ENCODE measurements around the gene NYAP1. TPM values are rescaled to one million over a fixed set of nuclear protein-coding genes. Genes with fewer than 3 reads are reported as not detected.

NYAP1 gene
- total RNA-seq, 2 experiments from 2014 or later: 0.66 to 0.75 TPM

DNA sequence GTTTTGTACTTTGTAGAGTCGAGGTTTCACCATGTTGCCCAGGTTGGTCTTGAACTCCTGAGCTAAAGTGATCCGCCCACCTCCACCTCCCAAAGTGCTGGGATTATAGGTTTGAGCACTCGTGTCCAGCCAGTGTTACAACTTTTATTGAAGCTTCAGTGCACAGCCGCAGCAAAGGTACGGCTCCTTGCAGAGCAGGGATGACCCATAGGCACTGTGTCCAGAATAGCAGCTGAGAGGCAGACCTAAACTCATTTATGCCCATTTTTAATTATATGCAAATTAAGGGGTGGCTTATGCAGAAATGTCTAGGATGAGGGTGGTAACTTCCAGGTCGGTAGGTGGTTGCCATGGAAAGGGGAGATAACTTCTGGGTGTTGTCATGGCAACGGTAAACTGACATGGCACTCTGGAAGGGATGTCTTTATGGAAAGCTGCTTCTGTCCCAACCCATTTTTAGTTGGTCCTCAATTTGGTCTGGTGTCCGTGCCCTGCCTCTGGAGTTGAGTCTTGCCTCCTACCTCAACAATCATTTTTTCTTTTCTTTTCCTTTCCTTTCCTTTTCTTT lies 22.7 kb downstream of the NYAP1 start:
- ChIA-PET CTCF (interaction anchor here (1.3 kb wide), 1 partner anchor 54 kb away, joined by 4 read pairs; no protein-coding TSS in a partner anchor), POLR2A (interaction anchor here (1.2 kb wide), 1 partner anchor 10 kb away, joined by 4 read pairs; no protein-coding TSS in a partner anchor)
- ATAC-seq (ENCODE audit: poor library complexity) (no peak), DNase-seq (no peak)
- Histone ChIP-seq H3K36me3 (ENCODE audit: insufficient read depth, low read length) (no peaks in the 10 kb centered on the region), H3K4me1 (ENCODE audit: insufficient read depth, low read length) (no peaks in the 10 kb centered on the region), H3K27me3 (ENCODE audit: control insufficient read depth in 1 of 2, insufficient read depth in 2 of 2, low read length in 2 of 2) (no peaks in the 10 kb centered on the region), H3K27ac (ENCODE audit: low read depth in 1 of 2, low read length in 2 of 2) (no peak overlapping the region), H3K9me3 (ENCODE audit: control insufficient read depth in 1 of 2, insufficient read depth in 1 of 2, low read length in 2 of 2) (no peaks in the 10 kb centered on the region), H3K4me3 (ENCODE audit: low read length) (no peak overlapping the region)
- Mint-ChIP-seq H3K4me1 (ENCODE audit: low read depth) (no peaks in the 10 kb centered on the region), H3K27ac (no peak overlapping the region), H3K27me3 (no peaks in the 10 kb centered on the region), H3K4me3 (no peak overlapping the region), H3K36me3 (ENCODE audit: low read depth) (no peaks in the 10 kb centered on the region), H3K9me3 (no peaks in the 10 kb centered on the region)
- intact Hi-C loops (cut with DNase I, micrococcal nuclease): no loop called here
- TF ChIP-seq, protein P1, sequence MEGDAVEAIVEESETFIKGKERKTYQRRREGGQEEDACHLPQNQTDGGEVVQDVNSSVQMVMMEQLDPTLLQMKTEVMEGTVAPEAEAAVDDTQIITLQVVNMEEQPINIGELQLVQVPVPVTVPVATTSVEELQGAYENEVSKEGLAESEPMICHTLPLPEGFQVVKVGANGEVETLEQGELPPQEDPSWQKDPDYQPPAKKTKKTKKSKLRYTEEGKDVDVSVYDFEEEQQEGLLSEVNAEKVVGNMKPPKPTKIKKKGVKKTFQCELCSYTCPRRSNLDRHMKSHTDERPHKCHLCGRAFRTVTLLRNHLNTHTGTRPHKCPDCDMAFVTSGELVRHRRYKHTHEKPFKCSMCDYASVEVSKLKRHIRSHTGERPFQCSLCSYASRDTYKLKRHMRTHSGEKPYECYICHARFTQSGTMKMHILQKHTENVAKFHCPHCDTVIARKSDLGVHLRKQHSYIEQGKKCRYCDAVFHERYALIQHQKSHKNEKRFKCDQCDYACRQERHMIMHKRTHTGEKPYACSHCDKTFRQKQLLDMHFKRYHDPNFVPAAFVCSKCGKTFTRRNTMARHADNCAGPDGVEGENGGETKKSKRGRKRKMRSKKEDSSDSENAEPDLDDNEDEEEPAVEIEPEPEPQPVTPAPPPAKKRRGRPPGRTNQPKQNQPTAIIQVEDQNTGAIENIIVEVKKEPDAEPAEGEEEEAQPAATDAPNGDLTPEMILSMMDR (IDR thresholded peaks at IDR 0.05): no peak

DNA sequence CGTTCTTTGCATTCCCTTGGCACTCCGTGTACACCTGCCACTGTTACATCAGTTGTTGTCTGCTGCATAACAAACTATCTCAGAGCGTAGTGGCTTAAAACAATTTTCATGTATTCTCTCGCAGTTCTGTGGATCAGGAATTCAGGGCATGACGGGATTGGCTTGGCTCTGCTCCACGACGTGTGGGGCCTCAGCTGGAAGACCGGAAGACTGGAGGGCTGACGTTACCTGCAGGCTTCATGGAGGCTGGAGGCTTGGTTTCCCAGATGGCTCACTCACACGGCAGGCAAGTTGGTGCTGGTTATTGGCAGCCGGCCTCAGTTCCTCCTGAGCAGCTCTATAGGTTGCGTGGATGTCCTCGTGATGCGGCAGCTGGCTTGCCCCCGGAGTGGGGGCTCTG lies 25.5 kb downstream of the NYAP1 start:
- intact Hi-C loops (cut with DNase I, micrococcal nuclease): no loop called here
- Mint-ChIP-seq H3K4me1 (ENCODE audit: low read depth) (peaks cover 8% of the 10 kb centered on the region), H3K36me3 (ENCODE audit: low read depth) (no peaks in the 10 kb centered on the region), H3K9me3 (no peaks in the 10 kb centered on the region), H3K4me3 (no peak overlapping the region), H3K27ac (no peak overlapping the region), H3K27me3 (no peaks in the 10 kb centered on the region)
- Histone ChIP-seq H3K27ac (ENCODE audit: low read depth in 1 of 2, low read length in 2 of 2) (no peak overlapping the region), H3K36me3 (ENCODE audit: insufficient read depth, low read length) (no peaks in the 10 kb centered on the region), H3K4me3 (ENCODE audit: low read length) (no peak overlapping the region), H3K4me1 (ENCODE audit: insufficient read depth, low read length) (no peaks in the 10 kb centered on the region), H3K9me3 (ENCODE audit: control insufficient read depth in 1 of 2, insufficient read depth in 1 of 2, low read length in 2 of 2) (no peaks in the 10 kb centered on the region), H3K27me3 (ENCODE audit: control insufficient read depth in 1 of 2, insufficient read depth in 2 of 2, low read length in 2 of 2) (no peaks in the 10 kb centered on the region)
- no peak for DNase-seq
- TF ChIP-seq, protein P1 (IDR thresholded peaks at IDR 0.05): no peak
- ChIA-PET POLR2A (no interaction called here), CTCF (interaction anchor here (0.9 to 1.2 kb wide), 2 partner anchors 13 to 26 kb away, joined by 3 read pairs; no protein-coding TSS in a partner anchor)
- no peak for ATAC-seq (ENCODE audit: poor library complexity)

DNA sequence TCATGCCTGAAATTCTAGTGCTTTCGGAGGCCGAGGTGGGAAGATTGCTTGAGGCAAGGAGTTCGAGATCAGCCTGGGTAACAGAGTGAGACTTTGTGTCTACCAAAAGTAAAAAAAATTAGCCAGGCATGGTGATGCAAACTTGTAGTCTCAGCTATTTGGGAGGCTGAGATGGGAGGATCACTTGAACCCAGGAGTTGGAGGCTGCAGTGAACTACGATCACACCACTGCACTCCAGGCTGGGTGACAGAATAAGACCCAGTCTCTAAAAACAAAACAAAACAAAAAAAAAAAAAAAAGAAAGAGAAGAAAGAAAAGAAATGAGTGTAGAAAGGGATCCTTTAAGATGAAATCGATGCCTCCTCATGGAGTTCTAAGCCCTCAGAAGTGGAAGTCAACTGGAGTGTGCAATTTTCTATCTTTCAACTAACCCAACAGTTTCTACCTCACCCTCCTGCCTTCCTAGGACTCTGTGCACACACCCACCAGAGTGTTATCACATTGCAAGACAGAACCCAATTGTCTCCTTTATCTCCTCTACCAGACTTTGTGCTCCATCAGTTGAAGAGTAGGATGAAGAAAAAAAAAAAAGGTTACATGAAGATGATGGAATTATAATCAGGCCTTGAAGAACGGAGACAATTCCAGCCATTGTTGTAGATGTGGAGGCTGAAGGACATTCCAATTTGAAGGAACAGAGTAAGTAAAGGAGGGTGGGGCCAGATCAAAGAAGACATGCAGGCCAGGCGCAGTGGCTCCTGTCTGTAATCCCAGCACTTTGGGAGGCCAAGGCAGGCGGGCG lies 26.9 kb downstream of the NYAP1 start:
- ATAC-seq (ENCODE audit: poor library complexity) (no peak), DNase-seq (no peak)
- Histone ChIP-seq H3K9me3 (ENCODE audit: control insufficient read depth in 1 of 2, insufficient read depth in 1 of 2, low read length in 2 of 2) (no peaks in the 10 kb centered on the region), H3K4me1 (ENCODE audit: insufficient read depth, low read length) (peaks cover 9% of the 10 kb centered on the region), H3K4me3 (ENCODE audit: low read length) (no peak overlapping the region), H3K36me3 (ENCODE audit: insufficient read depth, low read length) (no peaks in the 10 kb centered on the region), H3K27ac (ENCODE audit: low read depth in 1 of 2, low read length in 2 of 2) (no peak overlapping the region), H3K27me3 (ENCODE audit: control insufficient read depth in 1 of 2, insufficient read depth in 2 of 2, low read length in 2 of 2) (no peaks in the 10 kb centered on the region)
- H3K4me3 Mint-ChIP-seq: no peak overlapping the region
- CTCF ChIA-PET: interaction anchor here (1.1 kb wide), 1 partner anchor 34 kb away, joined by 4 read pairs; no protein-coding TSS in a partner anchor
- H3K9me3 Mint-ChIP-seq: no peaks in the 10 kb centered on the region
- intact Hi-C loops (cut with DNase I, micrococcal nuclease): no loop called here
- POLR2A ChIA-PET: no interaction called here
- TF ChIP-seq, protein P1 (IDR thresholded peaks at IDR 0.05): no peak
- peaks cover 17% of the 10 kb centered on the region for H3K4me1 Mint-ChIP-seq (ENCODE audit: low read depth)
- no peak overlapping the region for H3K27ac Mint-ChIP-seq
- H3K27me3 Mint-ChIP-seq: no peaks in the 10 kb centered on the region
- H3K36me3 Mint-ChIP-seq (ENCODE audit: low read depth): no peaks in the 10 kb centered on the region

Data from CD4-positive, alpha-beta T cell (primary cell).